Femur (tissue), 1 donor: ENCODE data around the gene MED19.
"Not testable (repeated sequence)": the region's sequence is repeated elsewhere in the genome, so short reads cannot be mapped to it uniquely, and the experiment has no call there.

Source experiments
- DNase-seq: peaks from one replicate; pipeline ENCODE4 v3.0.0-alpha.2; 2017

Gene MED19

DNA sequence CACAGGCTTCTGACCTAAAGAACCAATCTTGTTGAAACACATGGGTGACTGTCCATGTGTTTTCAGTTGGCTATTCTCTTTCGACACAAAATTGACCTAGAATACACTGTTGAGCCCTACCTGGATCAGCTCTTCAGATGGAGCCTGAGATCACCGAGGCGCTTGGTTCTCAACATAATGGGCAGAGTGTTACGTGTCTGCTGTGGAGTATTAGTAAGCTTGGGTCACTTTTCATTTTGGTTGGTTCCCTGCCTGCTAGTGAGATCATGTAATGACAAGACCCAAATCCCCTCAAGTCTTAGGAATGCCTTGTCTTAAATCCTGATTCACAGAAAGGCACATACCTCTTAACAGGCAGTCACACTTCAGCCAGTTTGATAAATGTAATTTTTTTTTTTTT is 8.7 kb downstream of the MED19 start:
- no peak for DNase-seq

GRCh38 chr11:57700425-57700824 is 11.6 kb downstream of the MED19 start:
- no peak for DNase-seq

GRCh38 chr11:57699813-57700212 is 12.2 kb downstream of the MED19 start:
- no peak for DNase-seq

DNA sequence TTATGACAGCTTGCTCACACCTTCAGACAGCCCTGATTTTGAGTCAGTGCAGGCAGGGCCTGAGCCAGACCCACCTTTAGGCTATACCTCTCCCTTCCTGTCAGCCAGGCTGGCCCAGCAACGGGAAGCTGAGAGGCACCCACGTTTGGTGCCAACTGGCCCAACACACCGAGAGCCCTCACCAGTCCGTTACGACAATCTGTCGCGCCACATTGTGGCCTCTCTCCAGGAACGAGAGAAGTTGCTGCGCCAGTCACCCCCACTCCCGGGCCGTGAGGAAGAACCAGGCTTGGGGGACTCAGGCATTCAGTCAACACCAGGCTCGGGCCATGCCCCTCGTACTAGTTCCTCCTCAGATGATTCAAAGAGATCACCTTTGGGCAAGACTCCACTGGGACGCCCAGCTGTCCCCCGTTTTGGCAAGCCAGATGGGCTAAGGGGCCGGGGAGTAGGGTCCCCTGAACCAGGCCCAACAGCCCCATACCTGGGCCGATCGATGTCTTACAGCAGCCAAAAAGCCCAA is 13.1 kb downstream of the MED19 start:
- no peak for DNase-seq

GRCh38 chr11:57690474-57690873 is 21.5 kb downstream of the MED19 start:
- DNase-seq: not testable (repeated sequence)

GRCh38 chr11:57681168-57681567 is 30.8 kb downstream of the MED19 start:
- DNase-seq: no peak

- DNase-seq: no peak
Measured at GRCh38 chr11:57680552-57680874, 31.5 kb downstream of the MED19 start.

- DNase-seq: no peak
Measured at GRCh38 chr11:57679396-57679795, 32.6 kb downstream of the MED19 start.

GRCh38 chr11:57675176-57675941 is 36.7 kb downstream of the MED19 start:
- DNase-seq: no peak

GRCh38 chr11:57674251-57674650 is 37.8 kb downstream of the MED19 start:
- DNase-seq: no peak

- no peak for DNase-seq
Measured at GRCh38 chr11:57668434-57668782, 43.6 kb downstream of the MED19 start.

DNA sequence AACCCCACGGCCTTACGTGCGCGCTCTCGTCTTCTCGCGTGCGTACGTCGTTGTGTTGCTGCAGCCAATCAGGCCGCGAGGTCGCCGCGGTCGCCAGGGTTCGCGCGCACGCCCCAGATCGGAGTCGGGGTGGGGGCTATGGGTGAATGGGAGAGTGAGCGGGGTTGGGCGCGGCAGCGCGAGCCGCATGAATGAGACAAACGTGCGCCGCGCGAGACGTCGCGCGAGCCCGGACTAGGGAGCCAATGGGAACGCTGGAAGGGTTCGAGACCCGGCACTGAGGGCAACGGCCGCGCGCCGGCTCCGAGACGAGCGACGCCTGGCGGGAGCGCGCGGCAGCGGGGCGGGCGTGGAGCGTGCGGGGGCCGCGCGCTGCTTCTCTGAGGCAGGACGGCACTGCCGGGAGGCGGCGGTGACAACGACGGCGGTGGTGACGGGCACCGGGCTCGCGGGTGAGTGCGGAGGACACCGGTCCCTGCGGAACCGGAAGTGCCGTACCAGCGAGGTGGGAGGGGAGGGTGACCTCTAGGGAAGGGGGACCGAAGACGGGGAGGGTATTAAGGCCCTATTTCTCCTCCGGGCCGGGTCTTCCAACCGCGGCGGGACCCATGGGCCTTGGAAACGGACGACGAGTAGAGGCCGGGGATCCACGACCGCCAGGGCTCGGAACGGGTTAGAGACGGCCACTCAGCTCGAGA is 44.1 kb downstream of the MED19 start, which contains the start of gene ZDHHC5:
ZDHHC5 (plus strand) TSS at position 379 of the 698 bp plus-strand sequence. CDS start 4,977 bp downstream, outside the sequence.
- peak; percentile 100 for DNase-seq

DNA sequence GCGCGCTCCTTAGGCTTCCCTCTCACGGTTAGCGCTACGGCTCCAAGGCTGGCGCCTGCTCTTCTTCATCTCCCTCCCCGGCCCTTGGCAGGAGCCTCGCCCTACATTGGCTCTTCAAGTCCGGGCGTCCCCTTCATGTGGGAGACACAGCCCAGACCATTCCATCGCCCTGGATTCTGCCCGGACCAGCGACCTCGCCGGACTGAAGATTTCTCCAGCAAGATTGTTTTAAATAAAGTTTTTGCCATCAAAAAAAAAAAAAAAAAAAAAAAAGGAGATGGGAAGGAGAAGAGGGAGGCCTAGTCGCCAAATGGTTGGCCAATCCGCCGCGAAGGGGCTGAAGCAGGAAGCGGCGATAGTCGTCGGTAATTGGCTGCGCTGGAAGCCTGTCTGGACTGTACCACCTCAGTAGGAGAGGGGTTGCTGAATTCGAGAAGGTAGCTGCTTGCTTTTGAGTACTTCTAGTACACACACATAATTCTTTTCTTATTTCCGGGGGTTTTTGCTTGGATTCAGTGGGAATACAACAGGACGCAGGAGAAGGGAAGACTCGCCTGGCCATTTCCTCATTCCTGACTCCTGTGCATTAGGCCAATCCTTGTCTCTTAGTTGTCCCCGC is 44.8 kb downstream of the MED19 start:
- peak; percentile 98 for DNase-seq

GRCh38 chr11:57663975-57664374 is 48.0 kb downstream of the MED19 start:
- DNase-seq: no peak

DNA sequence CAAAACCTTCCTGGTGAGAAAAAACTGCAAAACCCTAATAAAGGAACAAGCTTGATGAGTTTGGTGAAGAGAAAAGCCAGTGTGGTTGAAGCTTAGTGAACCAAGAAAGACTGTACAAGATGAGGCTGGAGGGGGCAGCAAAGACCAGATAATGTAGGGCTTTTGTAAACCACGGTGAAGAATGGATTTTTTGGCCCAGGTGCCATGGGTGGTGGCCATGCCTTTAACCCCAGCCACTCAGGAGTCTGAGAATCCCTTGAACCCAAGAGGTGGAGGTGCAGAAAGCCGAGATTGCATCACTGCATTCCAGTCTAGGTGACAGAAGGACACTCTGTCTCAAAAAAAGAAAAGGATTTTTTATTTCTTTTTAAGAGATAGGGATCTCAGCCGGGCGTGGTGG is 49.1 kb downstream of the MED19 start:
- DNase-seq: no peak

- no peak for DNase-seq
Measured at GRCh38 chr11:57659669-57660068, 52.3 kb downstream of the MED19 start.

- DNase-seq: no peak
Measured at GRCh38 chr11:57658023-57658361, 54.0 kb downstream of the MED19 start.

DNA sequence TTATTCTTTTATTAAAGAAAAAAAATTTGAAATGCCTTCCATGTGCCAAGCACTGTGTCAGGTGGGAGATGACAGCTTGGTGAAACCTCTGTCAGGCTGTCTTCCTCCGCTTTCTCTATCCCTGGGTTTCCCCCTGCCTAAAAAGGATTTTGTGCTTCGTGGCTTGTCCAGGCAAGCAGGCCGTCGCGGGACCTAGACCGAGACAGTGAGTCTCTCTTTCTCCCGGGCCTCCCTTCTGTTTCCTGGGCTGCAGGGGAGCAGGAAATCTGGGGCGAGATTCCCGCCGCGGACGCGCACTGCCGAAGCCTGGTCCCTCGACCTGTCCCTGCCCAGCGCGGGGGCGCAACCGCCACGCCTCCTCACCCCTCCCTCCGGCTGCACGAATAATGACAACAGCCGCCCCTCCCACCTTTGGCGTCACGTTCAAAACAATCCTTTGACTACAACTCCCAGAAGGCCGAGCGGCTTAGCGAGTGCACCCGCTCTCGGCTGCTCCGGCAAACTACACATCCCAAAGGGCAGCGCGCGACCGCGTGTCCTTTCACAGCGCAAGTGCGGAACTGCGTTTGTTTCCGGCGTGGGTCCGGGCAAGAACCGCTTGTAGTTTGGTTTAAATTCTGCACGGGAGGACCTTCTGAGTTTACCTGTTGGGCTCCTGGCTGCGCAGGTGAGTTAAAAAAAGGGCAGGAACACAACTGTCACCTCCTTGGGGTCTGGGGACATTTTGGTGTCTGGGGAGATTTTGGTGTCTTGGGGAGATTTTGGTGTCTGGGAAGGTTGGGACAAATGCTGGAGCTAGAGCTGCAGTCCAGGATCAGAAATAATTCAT is 54.6 kb downstream of the MED19 start, which contains the start of gene CLP1:
CLP1 (plus strand) TSS at position 569 of the 829 bp plus-strand sequence. CDS start 1,715 bp downstream, outside the sequence.
- peak; percentile 100 for DNase-seq

- no peak for DNase-seq
Measured at GRCh38 chr11:57656885-57657193, 55.2 kb downstream of the MED19 start.
